GM19193 (cell line): Measurements from ENCODE around the gene GPC3.

Experiments
- POLR2A ChIP-seq: IDR thresholded peaks from 4 replicates; pipeline ENCODE4 v1.6.1; 2011; ENCODE audit not compliant: insufficient read depth, insufficient read length; ENCODE audit errors: extremely low read depth

The GPC3 gene

DNA sequence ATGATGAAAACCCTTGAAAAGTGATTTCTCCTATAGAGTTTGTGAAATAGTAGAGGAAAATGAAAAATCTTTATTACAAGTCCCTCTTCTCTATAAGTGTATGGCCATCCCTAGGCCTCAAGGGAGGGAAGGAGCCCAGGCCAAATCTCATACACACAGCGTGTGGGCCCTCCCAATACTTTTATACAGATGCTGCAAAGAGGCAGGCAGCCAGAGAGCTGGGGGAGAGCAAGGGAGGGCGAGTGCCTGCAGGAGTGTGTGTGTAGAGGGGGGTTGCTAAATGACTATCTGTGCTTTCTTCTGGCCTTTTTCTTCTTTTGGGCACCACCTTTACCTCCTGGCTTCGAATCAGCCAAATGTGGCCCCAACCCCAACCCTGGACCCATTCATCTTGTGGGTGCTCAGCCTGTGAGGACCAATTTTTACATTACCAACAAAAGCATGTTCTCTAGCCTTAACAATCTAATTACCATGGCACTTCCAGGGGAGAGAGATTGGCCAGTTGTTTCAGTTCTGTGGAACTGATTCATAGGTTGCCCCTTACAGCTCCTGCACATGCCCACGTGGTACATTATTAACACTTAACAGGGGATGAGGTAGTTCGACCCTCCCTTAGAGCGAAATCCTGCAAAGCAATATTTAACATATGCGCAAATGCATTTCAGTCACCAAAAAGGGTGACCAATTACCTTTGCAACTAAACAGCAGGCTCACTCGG lies 2.0 kb downstream of the GPC3 start:
- no peak for TF ChIP-seq POLR2A

DNA sequence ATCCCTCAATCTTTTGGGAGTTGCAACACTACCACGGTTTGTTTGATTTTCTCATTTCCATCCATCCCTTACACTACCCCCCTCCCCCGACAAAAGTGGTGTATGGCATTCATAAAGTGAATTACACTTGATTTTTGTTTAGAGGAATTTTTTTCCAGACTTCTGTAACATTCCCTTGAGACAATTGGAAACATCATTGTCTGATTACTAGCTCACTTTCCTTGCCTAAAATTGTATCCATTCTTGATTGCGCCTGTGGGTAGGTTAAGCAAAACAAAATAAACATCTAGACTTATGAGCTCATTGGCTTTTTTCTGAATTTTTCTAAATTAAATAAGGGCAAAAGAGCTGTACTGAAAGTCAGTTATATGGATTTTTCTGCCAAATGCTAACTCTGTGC lies 3.5 kb downstream of the GPC3 start:
- no peak for TF ChIP-seq POLR2A

DNA sequence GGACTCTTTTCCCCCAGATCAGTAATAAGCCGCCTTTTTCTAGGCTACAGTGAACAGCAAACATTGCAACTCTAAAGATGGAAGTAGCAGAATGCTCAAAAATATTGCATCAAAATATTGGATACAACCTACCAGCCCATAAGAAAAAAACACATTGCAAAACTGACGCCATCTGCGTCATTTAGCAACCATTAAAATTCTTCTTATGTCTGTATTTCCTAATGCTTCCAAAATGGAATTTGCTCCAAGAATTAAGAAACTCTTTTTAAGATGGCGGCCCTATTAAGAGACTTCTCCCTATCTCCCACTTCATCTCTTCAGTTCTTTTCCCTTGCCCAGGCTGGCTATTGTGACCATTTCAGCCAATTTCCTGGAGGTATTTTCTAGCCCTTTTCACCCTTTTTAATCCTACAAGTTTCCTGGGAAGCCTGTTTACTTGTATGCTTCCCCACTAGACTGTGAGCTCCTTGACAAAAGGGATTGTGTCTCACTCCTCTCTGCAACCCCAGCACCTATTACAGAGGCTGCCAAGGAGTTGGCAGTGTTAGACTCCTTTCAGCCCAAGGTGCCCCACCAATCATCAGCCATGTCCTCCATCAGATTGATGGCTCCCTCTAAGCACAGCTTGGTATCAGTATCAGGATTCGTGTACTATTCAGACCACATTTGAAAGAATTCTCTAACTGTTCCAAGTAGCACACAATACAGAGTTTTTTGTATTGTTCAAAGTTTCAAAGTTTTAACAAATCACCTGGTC lies 4.4 kb downstream of the GPC3 start:
- no peak for TF ChIP-seq POLR2A

DNA sequence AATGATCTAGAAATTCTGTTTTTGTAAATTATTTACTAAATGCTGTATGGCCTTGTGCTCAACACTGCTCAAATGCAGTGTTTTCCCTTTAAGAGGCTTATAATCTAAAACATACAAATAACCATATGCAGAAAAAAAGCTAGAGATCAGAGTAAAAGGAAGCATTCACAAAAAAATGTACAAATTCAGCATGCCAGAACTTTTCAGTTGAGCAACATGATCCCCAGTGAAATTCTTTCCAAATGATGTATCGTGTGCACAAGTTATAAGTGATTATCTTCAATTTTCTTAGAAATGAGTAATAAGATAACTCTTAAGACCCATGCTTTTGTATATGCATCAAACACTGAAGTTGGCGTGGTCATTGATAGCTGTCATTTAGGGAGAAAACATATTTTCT lies 5.0 kb downstream of the GPC3 start:
- no peak for TF ChIP-seq POLR2A

DNA sequence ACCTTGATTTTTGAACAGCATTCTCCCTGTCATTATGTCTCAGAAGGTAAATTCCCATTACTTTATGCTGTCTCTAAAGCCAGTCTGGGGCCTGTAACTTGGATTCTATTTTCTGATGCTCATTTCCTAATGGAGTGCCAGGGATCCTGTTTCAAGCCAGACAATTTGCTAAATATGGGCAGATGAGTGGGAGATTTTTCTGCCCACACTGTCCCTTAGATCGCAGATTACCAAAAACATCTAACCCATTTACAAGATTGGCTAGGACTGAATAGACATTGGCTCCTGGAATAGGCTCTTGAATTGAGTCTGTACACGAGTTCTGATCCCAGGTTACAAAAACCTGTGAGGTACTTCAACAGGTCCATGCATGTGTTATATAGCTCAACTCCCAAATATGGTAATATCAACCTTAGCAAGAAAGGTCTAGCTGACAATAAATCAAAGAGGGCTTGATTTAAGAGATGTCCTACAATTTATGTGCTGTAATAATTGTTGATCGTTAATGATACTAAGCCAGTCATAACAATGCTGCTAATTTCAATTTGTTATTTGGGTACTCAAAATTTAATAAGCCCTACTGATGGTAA lies 5.7 kb downstream of the GPC3 start:
- no peak for TF ChIP-seq POLR2A

DNA sequence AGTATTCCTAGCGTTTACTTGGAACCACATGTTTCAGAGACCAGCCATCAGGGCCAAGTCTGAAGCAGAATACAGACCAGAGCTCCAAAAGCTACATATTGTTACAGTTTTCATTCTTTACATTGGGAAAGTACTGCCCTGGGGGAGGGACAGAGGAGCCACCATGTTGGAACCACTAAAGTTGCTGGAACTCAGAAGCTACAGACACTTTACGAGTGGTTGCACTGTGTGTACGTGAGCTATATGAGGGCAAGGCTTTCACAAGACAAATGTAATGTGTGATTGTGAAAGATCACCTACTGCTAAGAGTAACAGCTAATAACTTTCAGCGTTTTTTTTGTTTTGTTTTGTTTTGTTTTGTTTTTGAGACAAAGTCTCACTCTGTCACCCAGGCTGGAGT lies 11.7 kb downstream of the GPC3 start:
- no peak for TF ChIP-seq POLR2A

DNA sequence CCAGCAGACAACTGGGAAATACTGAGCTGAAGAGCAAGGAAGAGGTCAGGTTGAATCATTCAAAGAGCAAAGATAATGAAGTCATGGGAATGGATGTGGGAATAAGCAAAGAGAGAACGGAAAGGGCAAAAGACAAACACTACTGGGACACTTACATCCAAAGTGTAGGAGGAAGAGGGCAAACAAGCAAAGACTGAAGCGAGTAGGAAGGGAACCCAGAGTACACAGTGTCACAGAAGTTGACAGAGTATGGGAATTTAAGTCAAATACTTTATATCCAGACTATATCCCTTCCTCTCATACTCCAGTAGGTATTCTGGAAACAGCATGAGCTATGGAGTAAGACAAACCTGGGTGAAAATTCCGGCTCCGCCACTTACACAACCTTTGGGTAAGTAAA lies 12.5 kb downstream of the GPC3 start:
- no peak for TF ChIP-seq POLR2A

DNA sequence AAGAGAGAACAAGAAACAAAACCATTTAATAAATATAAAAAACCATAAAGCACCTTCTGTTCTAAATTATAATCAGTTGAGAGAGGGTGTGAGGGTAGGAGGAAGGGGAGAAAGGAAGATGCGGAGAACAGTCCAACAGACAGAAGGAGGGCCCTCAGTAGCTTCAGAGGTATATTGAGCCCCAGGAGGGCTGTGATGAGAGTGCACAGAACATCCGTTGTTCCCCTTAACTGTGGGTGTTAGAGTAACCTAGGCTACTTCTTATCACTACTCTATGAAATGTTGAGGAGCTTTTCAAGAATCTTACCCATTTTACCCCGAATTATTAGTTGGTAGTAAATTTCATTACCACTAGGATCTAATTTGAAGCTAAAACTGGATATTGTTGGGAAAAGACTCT lies 13.8 kb downstream of the GPC3 start:
- no peak for TF ChIP-seq POLR2A

DNA sequence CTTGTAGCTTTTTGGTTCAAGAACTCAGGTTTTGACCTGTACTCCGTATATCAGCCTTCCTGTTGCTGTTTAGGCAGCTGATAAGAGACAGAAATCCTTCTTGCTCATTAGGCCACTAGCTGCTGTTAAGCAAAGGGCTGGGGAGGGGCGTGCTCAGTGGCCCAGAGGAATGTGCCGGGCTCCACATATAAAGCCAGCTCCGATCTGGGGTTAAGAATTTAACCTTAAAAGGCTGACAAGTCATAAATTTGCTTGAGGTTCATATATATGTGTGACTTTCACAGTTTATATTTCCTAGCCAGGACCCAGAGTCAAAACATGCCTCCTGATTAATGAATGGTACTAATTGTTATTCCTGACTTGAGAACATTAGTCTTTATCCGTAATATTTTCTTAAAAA lies 15.3 kb downstream of the GPC3 start:
- no peak for TF ChIP-seq POLR2A

DNA sequence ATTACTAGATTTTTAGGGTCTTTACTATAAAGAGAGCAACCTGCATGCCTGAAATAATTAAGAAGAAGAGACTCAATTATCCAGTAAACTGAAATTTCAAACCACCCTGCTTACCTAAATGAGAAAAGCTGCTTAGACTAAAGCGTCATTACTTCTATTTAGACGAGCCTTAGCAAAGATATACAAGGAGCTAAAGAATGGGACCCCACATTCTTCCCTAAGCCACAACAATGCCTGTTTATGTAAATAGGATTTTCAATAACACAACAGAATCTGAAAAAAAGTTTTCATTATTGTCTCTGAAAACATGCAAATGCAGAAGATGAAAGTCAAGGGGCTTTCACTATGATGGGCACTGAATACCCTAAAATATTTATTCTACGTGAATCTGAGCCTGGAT lies 16.2 kb downstream of the GPC3 start:
- TF ChIP-seq POLR2A: no peak

DNA sequence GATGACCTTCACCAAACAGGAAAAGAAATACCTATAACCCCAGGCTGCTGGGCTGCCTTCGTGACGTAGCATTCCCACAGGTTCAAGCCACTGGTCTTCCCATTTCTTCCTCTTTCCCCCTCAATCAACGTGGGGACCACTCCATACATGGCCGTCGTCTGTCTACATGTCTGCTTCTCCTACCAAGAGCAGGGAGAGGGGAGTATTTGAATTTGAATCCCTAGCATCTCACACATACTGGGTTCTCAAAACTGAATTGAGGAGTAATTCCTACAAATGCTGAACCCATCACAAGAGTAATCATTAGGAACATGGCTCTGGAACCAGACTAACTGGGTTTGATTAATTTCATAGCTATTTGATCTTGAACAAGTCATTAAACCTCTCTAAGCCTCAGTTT lies 17.3 kb downstream of the GPC3 start:
- no peak for TF ChIP-seq POLR2A

DNA sequence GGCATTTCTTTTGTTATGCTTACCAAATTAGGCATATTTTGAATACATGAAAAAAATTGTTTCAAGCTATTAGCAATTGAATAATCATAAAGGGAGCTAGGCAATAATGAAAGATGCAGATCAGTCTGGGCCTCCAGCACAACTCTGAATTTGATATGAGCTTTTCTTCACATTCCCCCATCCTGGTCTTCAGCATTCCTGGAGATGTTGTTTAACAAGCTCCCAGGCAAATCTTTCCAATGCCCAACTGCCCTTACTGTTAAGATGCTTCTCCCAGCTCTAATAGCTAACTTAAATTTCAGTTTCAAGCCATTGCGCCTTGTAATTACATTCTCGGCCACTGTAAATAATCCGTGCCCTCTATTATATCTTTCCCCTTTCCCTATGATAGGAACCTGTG lies 19.2 kb downstream of the GPC3 start:
- no peak for TF ChIP-seq POLR2A

DNA sequence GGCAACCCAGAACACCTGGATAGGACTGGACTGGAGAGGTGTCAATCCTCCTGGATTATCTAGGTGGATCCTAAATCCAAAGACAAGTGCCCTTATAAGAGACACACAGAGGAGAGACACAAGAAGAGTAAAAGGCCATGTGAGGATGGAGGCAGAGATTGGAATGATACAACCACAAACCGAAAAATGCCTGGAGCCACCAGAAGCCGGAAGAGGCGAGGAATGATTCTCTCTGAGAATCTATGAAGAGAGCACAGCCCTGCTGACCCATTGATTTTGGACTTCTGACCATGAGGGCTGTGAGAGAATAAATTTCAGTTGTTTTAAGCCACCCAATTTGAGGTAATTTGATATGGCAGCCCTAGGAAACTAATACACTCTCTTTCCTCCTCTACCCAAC lies 20.1 kb downstream of the GPC3 start:
- no peak for TF ChIP-seq POLR2A

DNA sequence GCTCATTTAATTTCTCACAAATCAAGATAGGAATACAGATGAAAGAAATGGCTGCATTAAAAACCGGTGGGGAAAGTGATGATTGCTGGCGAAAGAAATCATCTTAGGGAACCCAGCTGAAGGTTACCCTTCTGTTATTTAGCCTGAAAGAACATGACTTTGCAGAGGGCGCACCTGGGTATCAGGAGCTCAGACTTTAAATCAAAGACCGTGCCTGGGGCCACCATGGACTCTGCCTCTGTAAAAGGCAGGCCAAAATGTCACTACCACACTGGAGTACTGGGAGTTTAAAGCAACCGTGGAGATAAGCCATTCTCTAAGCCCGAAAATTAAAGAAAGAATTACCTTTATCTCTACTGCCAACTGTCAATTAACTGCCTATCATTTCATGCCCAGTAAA lies 24.3 kb downstream of the GPC3 start:
- TF ChIP-seq POLR2A: no peak

DNA sequence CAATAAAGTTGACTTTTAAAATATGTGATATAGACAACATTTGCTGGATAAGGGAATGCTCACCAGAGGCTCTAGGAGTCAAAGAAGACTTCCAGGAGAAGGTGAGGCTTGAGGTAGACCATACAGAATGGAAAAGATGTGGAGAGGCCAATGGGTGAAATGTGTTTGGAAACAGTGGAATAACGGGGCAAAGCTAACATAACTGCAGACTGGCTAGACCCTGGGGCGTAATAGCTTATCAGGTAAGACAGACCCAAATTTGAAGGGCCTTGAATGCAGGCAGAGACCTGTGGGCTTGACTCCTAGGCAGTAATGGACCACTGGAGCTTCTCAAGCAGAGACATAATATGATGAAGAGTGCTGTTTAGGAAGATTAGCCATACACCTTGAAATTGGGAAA lies 25.4 kb downstream of the GPC3 start:
- no peak for TF ChIP-seq POLR2A
